ENCODE data around the gene RIN3.
"Not testable (repeated sequence)": the region's sequence is repeated elsewhere in the genome, so short reads cannot be mapped to it uniquely, and the experiment has no call there.

Gene RIN3

GRCh38 chr14:92677955-92678354, 164.4 kb downstream of the RIN3 start:
- no peak for DNase-seq (ENCODE audit: low read depth, low spot score)
- in situ Hi-C loops (cut with HindIII; ENCODE audit: low sequenced_read_pairs), result no loop called here
- H3K4me3 ChIP-seq (ENCODE audit: low read depth, low read length), result no peak overlapping the region
- TF ChIP-seq CTCF (IDR thresholded peaks at IDR 0.05; ENCODE audit: low read depth, low read length), result no peak

GRCh38 chr14:92678766-92679165, 165.2 kb downstream of the RIN3 start:
- no peak for TF ChIP-seq CTCF (IDR thresholded peaks at IDR 0.05; ENCODE audit: low read depth, low read length)
- no peak for DNase-seq (ENCODE audit: low read depth, low spot score)
- no peak overlapping the region for H3K4me3 ChIP-seq (ENCODE audit: low read depth, low read length)
- in situ Hi-C loops (cut with HindIII; ENCODE audit: low sequenced_read_pairs), result no loop called here

GRCh38 chr14:92679246-92679645, 165.7 kb downstream of the RIN3 start:
- no peak for DNase-seq (ENCODE audit: low read depth, low spot score)
- TF ChIP-seq CTCF (IDR thresholded peaks at IDR 0.05; ENCODE audit: low read depth, low read length), result no peak
- in situ Hi-C loops (cut with HindIII; ENCODE audit: low sequenced_read_pairs), result no loop called here
- no peak overlapping the region for H3K4me3 ChIP-seq (ENCODE audit: low read depth, low read length)

GRCh38 chr14:92680330-92680729, 166.7 kb downstream of the RIN3 start:
- in situ Hi-C loops (cut with HindIII; ENCODE audit: low sequenced_read_pairs); DNase-seq (ENCODE audit: low read depth, low spot score): not testable (repeated sequence)

GRCh38 chr14:92680781-92681650, 167.4 kb downstream of the RIN3 start:
- peak; percentile 97 for TF ChIP-seq CTCF (IDR thresholded peaks at IDR 0.05; ENCODE audit: low read depth, low read length)
- peak; percentile 77 for DNase-seq (ENCODE audit: low read depth, low spot score)
- H3K4me3 ChIP-seq (ENCODE audit: low read depth, low read length), result no peak overlapping the region
- in situ Hi-C loops (cut with HindIII; ENCODE audit: low sequenced_read_pairs), result no loop called here

More at GRCh38 chr14:92680330-92680729, 166.7 kb downstream of the RIN3 start:
- not testable (repeated sequence) for H3K4me3 ChIP-seq (ENCODE audit: low read depth, low read length)

- TF ChIP-seq CTCF (IDR thresholded peaks at IDR 0.05; ENCODE audit: low read depth, low read length), result no peak
- H3K4me3 ChIP-seq (ENCODE audit: low read depth, low read length), result no peak overlapping the region
- in situ Hi-C loops (cut with HindIII; ENCODE audit: low sequenced_read_pairs), result no loop called here
- DNase-seq (ENCODE audit: low read depth, low spot score), result no peak
Observed at GRCh38 chr14:92683041-92683440, 169.5 kb downstream of the RIN3 start.

GRCh38 chr14:92684801-92685560, 171.4 kb downstream of the RIN3 start:
- TF ChIP-seq CTCF (IDR thresholded peaks at IDR 0.05; ENCODE audit: low read depth, low read length), result no peak
- H3K4me3 ChIP-seq (ENCODE audit: low read depth, low read length), result no peak overlapping the region
- in situ Hi-C loops (cut with HindIII; ENCODE audit: low sequenced_read_pairs), result no loop called here
- DNase-seq (ENCODE audit: low read depth, low spot score), result no peak
